H1 (cell line): Measurements from ENCODE around the gene C15orf39. TPM values are rescaled to one million over a fixed set of nuclear protein-coding genes. Genes with fewer than 3 reads are reported as not detected.
"Not testable (repeated sequence)": the region's sequence is repeated elsewhere in the genome, so short reads cannot be mapped to it uniquely, and the experiment has no call there.

ENCODE experiments used
- CTCF ChIA-PET: fragments of 300-600 bp; sonication (Branson Sonifier 250); formaldehyde crosslinking; loops from one replicate; lab custom pipeline; 2021; ENCODE audit not compliant: partially characterized antibody; lab: Charles Lee
- POLR2A ChIA-PET: fragments of 300-600 bp; sonication (Branson Sonifier 250); formaldehyde crosslinking; loops from one replicate; lab custom pipeline; 2021; ENCODE audit warnings: inconsistent platforms; ENCODE audit not compliant: partially characterized antibody; lab: Charles Lee
- DNase-seq, 2 experiments: peaks; one replicate each; pipeline versions ENCODE4 v3.0.0 to v3.0.0-alpha.2; 2010 to 2022; ENCODE audit warnings: low spot score in 2 of 2, low read depth in 1 of 2, mixed read lengths in 1 of 2
- FAIRE-seq: peaks from 2 replicates; lab custom pipeline; 2011; peaks lifted over from hg19 to GRCh38; lab: Jason Lieb, UNC
- H2AFZ ChIP-seq: 2 replicates; pipeline ENCODE4 v1.8.1; 2012; ENCODE audit warnings: low read length, inconsistent platforms
- H2AK5ac ChIP-seq: 2 replicates; pipeline ENCODE4 v1.6.1; 2013; ENCODE audit warnings: low read depth, low read length
- H2BK120ac ChIP-seq: replicated peaks from 2 replicates; pipeline ENCODE3; 2013; ENCODE audit warnings: low read depth, low read length, inconsistent platforms
- H2BK12ac ChIP-seq: 2 replicates; pipeline ENCODE4 v1.6.1; 2013; ENCODE audit warnings: low read depth, low read length
- H2BK15ac ChIP-seq: 2 replicates; pipeline ENCODE4 v1.6.1; 2013; ENCODE audit warnings: low read length
- H2BK20ac ChIP-seq: 2 replicates; pipeline ENCODE4 v1.6.1; 2013; ENCODE audit warnings: low read length
- H2BK5ac ChIP-seq: 2 replicates; pipeline ENCODE4 v1.6.1; 2013; ENCODE audit warnings: low read depth, low read length
- H3K14ac ChIP-seq: 2 replicates; pipeline ENCODE4 v1.6.1; 2013; ENCODE audit warnings: inconsistent platforms; ENCODE audit not compliant: insufficient read length
- H3K18ac ChIP-seq: 2 replicates; pipeline ENCODE4 v1.6.1; 2013; ENCODE audit warnings: low read length; ENCODE audit errors: extremely low read depth
- H3K23ac ChIP-seq: 2 replicates; pipeline ENCODE4 v1.6.1; 2013; ENCODE audit warnings: inconsistent platforms; ENCODE audit not compliant: insufficient read length
- H3K23me2 ChIP-seq: 2 replicates; pipeline ENCODE4 v1.6.1; 2013; ENCODE audit warnings: low read depth, low read length
- H3K27ac ChIP-seq: 2 replicates; pipeline ENCODE4 v1.6.1; 2011; ENCODE audit warnings: low read depth, low read length, inconsistent platforms
- H3K27me3 ChIP-seq, 4 experiments: replicated peaks in 1 of 4; 1 replicate in 1 of 4; 2 replicates in 3 of 4; pipeline versions ENCODE4 v1.6.1 to v1.8.1; 2011 to 2013; ENCODE audit warnings: low read length in 3 of 4, mild to moderate bottlenecking in 3 of 4, inconsistent platforms in 2 of 4, mixed read lengths in 2 of 4, moderate library complexity in 1 of 4; ENCODE audit not compliant: control insufficient read depth in 3 of 4, insufficient read depth in 3 of 4; ENCODE audit errors: extremely low read depth in 1 of 4
- H3K36me3 ChIP-seq, 4 experiments: 2 replicates each; pipeline versions ENCODE4 v1.6.1 to v1.8.1; 2011 to 2013; ENCODE audit warnings: mild to moderate bottlenecking in 4 of 4, low read length in 3 of 4, moderate library complexity in 2 of 4, control low read depth in 1 of 4, inconsistent platforms in 1 of 4; ENCODE audit not compliant: insufficient read depth in 4 of 4, control insufficient read depth in 2 of 4
- H3K4ac ChIP-seq: replicated peaks from 2 replicates; pipeline ENCODE3; 2013; ENCODE audit warnings: low read length, low read depth, mixed read lengths, inconsistent platforms; ENCODE audit not compliant: insufficient read length
- H3K4me1 ChIP-seq, 4 experiments: replicated peaks in 1 of 4; 1 replicate in 1 of 4; 2 replicates in 3 of 4; pipeline versions ENCODE4 v1.6.1 to v1.8.1; 2011 to 2013; ENCODE audit warnings: low read length in 3 of 4, inconsistent platforms in 2 of 4, mixed read lengths in 1 of 4; ENCODE audit not compliant: insufficient read depth in 4 of 4, control insufficient read depth in 3 of 4
- H3K4me2 ChIP-seq, 2 experiments: 2 replicates each; pipeline versions ENCODE4 v1.6.1 to v1.8.1; 2011 to 2013; ENCODE audit warnings: low read depth in 2 of 2, low read length in 2 of 2, control low read depth in 1 of 2, inconsistent platforms in 1 of 2, mild to moderate bottlenecking in 1 of 2; ENCODE audit not compliant: insufficient read depth in 1 of 2
- H3K4me3 ChIP-seq, 4 experiments: fragments of 200-600, 300-600 bp in 1 of 4; sonication (generic), shearing (Covaris generic), sonication (Bioruptor Twin) in 1 of 4; 2 replicates each; pipeline versions ENCODE4 v1.5.1 to v1.8.1; 2011 to 2016; ENCODE audit warnings: low read length in 4 of 4, low read depth in 3 of 4, control low read depth in 2 of 4, inconsistent platforms in 2 of 4, mild to moderate bottlenecking in 2 of 4, mixed read lengths in 1 of 4, moderate library complexity in 1 of 4; ENCODE audit not compliant: insufficient read depth in 2 of 4; ENCODE audit errors: extremely low read depth in 1 of 4
- H3K56ac ChIP-seq: replicated peaks from 2 replicates; pipeline ENCODE3; 2013; ENCODE audit warnings: low read depth, mild to moderate bottlenecking, mixed read lengths, low read length, inconsistent platforms; ENCODE audit not compliant: insufficient read length
- H3K79me1 ChIP-seq: 2 replicates; pipeline ENCODE4 v1.6.1; 2013; ENCODE audit warnings: low read depth, low read length, control low read depth
- H3K79me2 ChIP-seq, 2 experiments: 2 replicates each; pipeline versions ENCODE4 v1.6.1 to v1.8.1; 2012 to 2013; ENCODE audit warnings: low read length in 2 of 2, mild to moderate bottlenecking in 2 of 2, inconsistent platforms in 1 of 2; ENCODE audit not compliant: insufficient read depth in 2 of 2, control insufficient read depth in 1 of 2
- H3K9ac ChIP-seq, 4 experiments: replicated peaks in 1 of 4; 1 replicate in 1 of 4; 2 replicates in 3 of 4; pipeline versions ENCODE4 v1.6.1 to v1.8.1; 2011 to 2013; ENCODE audit warnings: low read depth in 3 of 4, low read length in 3 of 4, control low read depth in 2 of 4, mild to moderate bottlenecking in 2 of 4, moderate library complexity in 2 of 4, inconsistent platforms in 1 of 4; ENCODE audit errors: extremely low read depth in 1 of 4
- H3K9me3 ChIP-seq, 2 experiments: 2 replicates each; pipeline versions ENCODE4 v1.6.1 to v1.8.1; 2012 to 2013; ENCODE audit warnings: mild to moderate bottlenecking in 2 of 2, moderate library complexity in 2 of 2, control low read depth in 1 of 2, inconsistent platforms in 1 of 2, low read depth in 1 of 2, low read length in 1 of 2, mixed read lengths in 1 of 2; ENCODE audit not compliant: insufficient read depth in 2 of 2
- H4K20me1 ChIP-seq, 2 experiments: replicated peaks in 1 of 2; 2 replicates each; pipeline versions ENCODE3 to v1.8.1; 2011 to 2013; ENCODE audit warnings: inconsistent platforms in 2 of 2, low read length in 2 of 2, mild to moderate bottlenecking in 1 of 2; ENCODE audit not compliant: insufficient read depth in 2 of 2, control insufficient read depth in 1 of 2
- H4K5ac ChIP-seq: 2 replicates; pipeline ENCODE4 v1.6.1; 2013; ENCODE audit warnings: low read length, low read depth, mixed read lengths, inconsistent platforms; ENCODE audit not compliant: insufficient read length
- H4K8ac ChIP-seq: 2 replicates; pipeline ENCODE4 v1.8.0; 2013; ENCODE audit warnings: mild to moderate bottlenecking, moderate library complexity, low read length, inconsistent platforms; ENCODE audit not compliant: insufficient read depth; ENCODE audit errors: extremely low read depth
- H4K91ac ChIP-seq: replicated peaks from 2 replicates; pipeline ENCODE3; 2013; ENCODE audit warnings: low read length, mixed read lengths, inconsistent platforms; ENCODE audit not compliant: insufficient read length
- WGBS, 2 experiments: shearing (Covaris generic) in 1 of 2; methylation state at CpG; one replicate each; pipeline versions ENCODE4 v1.1.6 to v1.1.7; 2013 to 2015; ENCODE audit warnings: low lambda C conversion rate in 2 of 2, mixed read lengths in 2 of 2, inconsistent platforms in 1 of 2, low coverage in 1 of 2, missing lambda C conversion rate in 1 of 2; ENCODE audit not compliant: insufficient replicate concordance in 2 of 2, insufficient coverage in 1 of 2, insufficient read length in 1 of 2; ENCODE audit errors: extremely low coverage in 1 of 2, missing lambda C conversion rate in 1 of 2; 5-methylcytosine and 5-hydroxymethylcytosine counted together
- polyA plus RNA-seq, 7 experiments: library from polyadenylated mRNA; depleted of rRNA in 3 of 7; stranded (reverse) in 5 of 7; unstranded in 2 of 7; fragments of >200 nt in 5 of 7; fragments of 200-250 nt in 2 of 7; gene quantifications; 1 replicate in 5 of 7; 2 replicates in 1 of 7; 4 replicates in 1 of 7; pipeline versions ENCODE4 v1.2.1 to v1.2.3, GENCODE V29; 2011 to 2013; ENCODE audit warnings: missing spikeins in 2 of 7, mixed read lengths in 2 of 7
- total RNA-seq: library from RNA; stranded (reverse); fragmentation: NEBNext Ultra II Directional; extraction: Animal tissue kit (Norgen Biotek cat#: 25700); gene quantifications from 2 replicates; pipeline ENCODE4 v1.2.1, GENCODE V29; 2021

The C15orf39 gene
- total and polyA plus RNA-seq, 2 of the 8 experiments (the other 6 are each of a cell fraction or from before 2014, with no cell fraction given): 13.8 to 38.5 TPM

- ChIA-PET POLR2A (interaction anchor here (1.5 kb wide), 1 partner anchor 41 kb away, joined by 4 read pairs; no protein-coding TSS in a partner anchor), CTCF (interaction anchor here (0.6 to 1.4 kb wide), 7 partner anchors 13 to 348 kb away, joined by 3 to 5 read pairs (median 4); no protein-coding TSS in a partner anchor)
- not testable (repeated sequence) for H3K18ac ChIP-seq, H3K23me2 ChIP-seq, H3K14ac ChIP-seq, H4K91ac ChIP-seq, H4K5ac ChIP-seq, H3K4me1 ChIP-seq, H3K27ac ChIP-seq, H3K4me3 ChIP-seq, H3K9ac ChIP-seq, H3K79me2 ChIP-seq, H3K4me2 ChIP-seq, H3K56ac ChIP-seq, H2BK120ac ChIP-seq, H2AK5ac ChIP-seq, H4K8ac ChIP-seq, H2AFZ ChIP-seq, FAIRE-seq, H2BK12ac ChIP-seq, H2BK20ac ChIP-seq, H3K23ac ChIP-seq, H3K79me1 ChIP-seq, H3K4ac ChIP-seq, H4K20me1 ChIP-seq, H3K9me3 ChIP-seq, H3K36me3 ChIP-seq, H2BK5ac ChIP-seq, H2BK15ac ChIP-seq, H3K27me3 ChIP-seq
- peak in 1 of 2 experiments; percentile 37 for DNase-seq
- 92% methylated on average over 6 of the region's 6 CpGs; no CpG with 5 or more reads in 1 of the 2 experiments for WGBS, 2 experiments
These were observed 47.3 kb downstream of the C15orf39 start for GRCh38 chr15:75248991-75249390.
